ENCODE results near the gene CAMKK2.

Gene CAMKK2

DNA sequence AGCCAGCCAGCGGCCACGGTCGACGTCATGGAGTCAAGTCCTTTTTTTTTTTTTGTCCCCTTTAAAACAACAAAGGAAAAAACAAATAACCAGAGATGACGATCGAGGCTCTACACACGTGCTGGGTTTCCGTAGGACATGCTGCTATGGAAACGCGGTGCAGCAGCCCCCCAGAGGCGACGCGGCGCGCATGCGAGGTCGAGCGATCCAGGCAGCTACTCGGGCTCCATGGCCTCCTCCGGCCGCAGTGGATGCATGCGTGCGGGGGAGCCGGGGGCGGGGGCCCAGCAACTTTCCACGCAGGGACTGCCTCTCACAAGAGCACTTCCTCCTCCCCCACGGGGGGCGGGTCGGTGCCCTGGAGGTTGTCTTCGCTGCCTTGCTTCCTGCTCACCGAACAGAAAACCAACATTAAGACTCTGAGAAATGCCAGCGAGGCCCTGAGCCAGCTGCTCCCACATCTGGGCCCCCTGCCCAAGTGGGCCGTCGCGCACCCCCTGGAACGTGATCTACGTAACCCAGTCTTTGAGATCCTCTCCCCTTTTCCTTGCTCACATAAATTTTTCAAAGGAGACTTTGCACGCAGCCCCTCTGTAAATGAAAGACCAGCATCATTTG, 55.9 kb downstream of the CAMKK2 start:
- H3K79me1 ChIP-seq (replicated peaks; ENCODE audit: low read length, poor library complexity, severe bottlenecking) = no peaks in the 10 kb centered on the region
- peaks cover 18% of the 10 kb centered on the region for H3K4me1 ChIP-seq (ENCODE audit: control insufficient read depth, insufficient read depth, low read depth, low read length)
- no peak overlapping the region for H3K18ac ChIP-seq (ENCODE audit: low read depth in 1 of 2, low read length in 2 of 2)
- H2AK5ac ChIP-seq (ENCODE audit: low read length, severe bottlenecking) = no peak overlapping the region
- H3K27me3 ChIP-seq (ENCODE audit: control insufficient read depth in 1 of 2, insufficient read depth in 1 of 2, low read length in 2 of 2) = no peaks in the 10 kb centered on the region
- H2BK12ac ChIP-seq (ENCODE audit: low read length in 2 of 2) = no peak overlapping the region
- no peak overlapping the region for H2BK120ac ChIP-seq (ENCODE audit: low read depth, low read length)
- no peak overlapping the region for H3K23ac ChIP-seq (ENCODE audit: low read length in 2 of 2)
- H2BK15ac ChIP-seq (ENCODE audit: low read depth, poor library complexity, severe bottlenecking) = no peak overlapping the region
- H3K14ac ChIP-seq (ENCODE audit: low read length in 2 of 2) = no peak overlapping the region
- H3K9me3 ChIP-seq (ENCODE audit: control insufficient read depth, low read length) = no peaks in the 10 kb centered on the region
- H3K4me2 ChIP-seq (ENCODE audit: low read length, poor library complexity, severe bottlenecking) = no peak overlapping the region
- peaks cover 49 to 65% of the 10 kb centered on the region in 2 experiments for H3K36me3 ChIP-seq (ENCODE audit: control insufficient read depth in 1 of 2, insufficient read depth in 2 of 2, low read depth in 1 of 2, low read length in 2 of 2)
- 88% methylated on average over 38 of the region's 38 CpGs for WGBS
- H2BK5ac ChIP-seq (ENCODE audit: low read depth, low read length, poor library complexity, severe bottlenecking) = no peak overlapping the region
- peak overlapping the region; percentile 32 for H3K9ac ChIP-seq (ENCODE audit: low read length)
- no peak overlapping the region for H3K4ac ChIP-seq (ENCODE audit: low read depth in 1 of 2, low read length in 2 of 2)
- H3K4me3 ChIP-seq (ENCODE audit: insufficient read depth in 1 of 2, low read depth in 1 of 2, low read length in 2 of 2) = no peak overlapping the region
- H4K8ac ChIP-seq (ENCODE audit: low read length) = no peak overlapping the region
- DNase-seq = no peak
- no peak overlapping the region for H2AFZ ChIP-seq (ENCODE audit: low read depth, low read length)
- H3K27ac ChIP-seq (ENCODE audit: low read length, poor library complexity, severe bottlenecking) = no peak overlapping the region
- no peak overlapping the region for H4K91ac ChIP-seq (ENCODE audit: low read length)

GRCh38 chr12:121240062-121240420, 56.5 kb downstream of the CAMKK2 start:
- Histone ChIP-seq H3K9me3 (ENCODE audit: control insufficient read depth, low read length) (no peaks in the 10 kb centered on the region), H3K36me3 (ENCODE audit: control insufficient read depth in 1 of 2, insufficient read depth in 2 of 2, low read depth in 1 of 2, low read length in 2 of 2) (peaks cover 44 to 69% of the 10 kb centered on the region in 2 experiments), H3K9ac (ENCODE audit: low read length) (no peak overlapping the region), H2BK120ac (ENCODE audit: low read depth, low read length) (no peak overlapping the region), H2AFZ (ENCODE audit: low read depth, low read length) (no peak overlapping the region), H2BK15ac (ENCODE audit: low read depth, poor library complexity, severe bottlenecking) (no peak overlapping the region), H4K91ac (ENCODE audit: low read length) (no peak overlapping the region), H2BK5ac (ENCODE audit: low read depth, low read length, poor library complexity, severe bottlenecking) (peak overlapping the region; percentile 25), H3K4me2 (ENCODE audit: low read length, poor library complexity, severe bottlenecking) (no peak overlapping the region), H3K4me1 (ENCODE audit: control insufficient read depth, insufficient read depth, low read depth, low read length) (peaks cover 18% of the 10 kb centered on the region), H3K4ac (ENCODE audit: low read depth in 1 of 2, low read length in 2 of 2) (no peak overlapping the region), H3K27me3 (ENCODE audit: control insufficient read depth in 1 of 2, insufficient read depth in 1 of 2, low read length in 2 of 2) (no peaks in the 10 kb centered on the region), H3K79me1 (replicated peaks; ENCODE audit: low read length, poor library complexity, severe bottlenecking) (no peaks in the 10 kb centered on the region), H4K8ac (ENCODE audit: low read length) (no peak overlapping the region), H3K23ac (ENCODE audit: low read length in 2 of 2) (no peak overlapping the region), H3K18ac (ENCODE audit: low read depth in 1 of 2, low read length in 2 of 2) (no peak overlapping the region), H2BK12ac (ENCODE audit: low read length in 2 of 2) (no peak overlapping the region), H3K4me3 (ENCODE audit: insufficient read depth in 1 of 2, low read depth in 1 of 2, low read length in 2 of 2) (no peak overlapping the region), H3K14ac (ENCODE audit: low read length in 2 of 2) (no peak overlapping the region), H3K27ac (ENCODE audit: low read length, poor library complexity, severe bottlenecking) (no peak overlapping the region), H2AK5ac (ENCODE audit: low read length, severe bottlenecking) (no peak overlapping the region)
- 92% methylated on average over 7 of the region's 7 CpGs for WGBS
- no peak for DNase-seq

DNA sequence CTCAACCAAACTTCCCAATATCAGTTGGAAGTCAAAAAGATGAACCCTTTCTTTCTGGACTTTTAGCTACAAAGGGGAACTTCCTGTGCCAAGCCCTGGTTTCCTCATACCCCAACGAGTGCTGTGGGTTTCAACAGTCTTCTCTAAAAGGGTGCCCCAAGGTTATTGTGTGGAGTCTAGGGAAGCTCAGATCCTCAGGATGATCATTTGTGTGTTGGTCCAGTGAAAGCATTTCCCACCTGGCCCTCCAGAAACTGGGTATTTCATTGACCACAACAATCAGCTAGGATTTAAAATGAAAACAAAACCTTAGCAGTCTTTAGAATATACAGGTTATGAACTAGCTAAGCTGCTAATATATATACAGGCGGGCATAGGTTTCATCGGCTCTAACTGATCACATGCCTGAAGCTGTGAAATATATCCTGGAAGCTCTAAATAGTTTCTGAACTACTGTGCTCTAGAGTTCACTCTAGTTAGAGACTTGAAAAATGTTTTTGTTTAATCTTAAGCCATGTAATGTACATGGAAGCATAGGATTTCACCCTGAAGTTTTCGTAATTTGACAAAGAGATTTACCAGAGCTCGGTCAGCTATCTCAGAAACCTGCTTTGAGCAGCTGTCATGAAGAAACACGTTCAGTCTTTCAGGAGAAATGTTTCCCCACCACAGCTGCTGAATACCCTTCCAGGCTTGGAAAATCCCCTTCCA, 57.0 kb downstream of the CAMKK2 start:
- WGBS = 91% methylated on average over 6 of the region's 6 CpGs
- Histone ChIP-seq H3K27ac (ENCODE audit: low read length, poor library complexity, severe bottlenecking) (no peak overlapping the region), H3K4me1 (ENCODE audit: control insufficient read depth, insufficient read depth, low read depth, low read length) (peaks cover 18% of the 10 kb centered on the region)

DNA sequence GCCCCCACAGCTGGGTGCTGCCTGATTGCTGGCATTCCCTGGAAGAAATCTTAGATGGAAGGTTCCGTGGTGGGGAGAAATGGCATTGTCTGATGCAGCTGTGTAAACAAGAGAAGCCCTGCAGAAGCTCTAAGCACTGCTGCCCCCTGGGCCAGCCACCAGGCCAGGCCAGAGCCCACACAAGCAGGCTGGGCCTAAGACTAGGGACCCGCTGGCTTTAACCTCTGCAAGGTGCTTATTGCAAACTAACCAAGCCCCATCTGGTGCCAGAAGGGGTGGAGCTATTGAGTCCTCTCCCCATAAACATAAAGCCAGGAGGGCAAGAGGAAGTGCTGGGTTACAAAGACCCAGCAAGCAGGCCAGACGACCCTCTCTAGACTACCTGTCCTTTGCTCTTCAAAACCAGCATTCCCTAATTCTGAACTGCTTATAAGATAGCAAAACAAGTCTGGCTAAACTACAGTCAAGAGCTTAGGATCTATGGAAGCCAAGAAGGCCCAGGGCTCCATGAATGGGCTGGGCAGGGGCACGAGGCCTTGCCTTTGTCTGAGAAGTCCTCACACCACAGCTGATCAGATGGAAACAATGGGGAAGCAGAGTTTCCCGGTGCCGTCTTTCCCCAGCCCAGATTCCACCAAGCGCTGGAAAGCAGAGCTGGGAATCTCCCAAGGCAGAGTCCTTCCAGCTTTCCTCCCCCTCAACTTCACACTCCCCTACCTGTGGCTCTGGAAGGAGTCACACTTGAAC, 57.7 kb downstream of the CAMKK2 start:
- peaks cover 19% of the 10 kb centered on the region for H3K4me1 ChIP-seq (ENCODE audit: control insufficient read depth, insufficient read depth, low read depth, low read length)

More for the DNA sequence above, 57.0 kb downstream of the CAMKK2 start:
- Histone ChIP-seq H3K27me3 (ENCODE audit: control insufficient read depth in 1 of 2, insufficient read depth in 1 of 2, low read length in 2 of 2) (no peaks in the 10 kb centered on the region), H2AFZ (ENCODE audit: low read depth, low read length) (no peak overlapping the region), H3K79me1 (replicated peaks; ENCODE audit: low read length, poor library complexity, severe bottlenecking) (no peaks in the 10 kb centered on the region), H2BK5ac (ENCODE audit: low read depth, low read length, poor library complexity, severe bottlenecking) (peak overlapping the region; percentile 25), H3K4me2 (ENCODE audit: low read length, poor library complexity, severe bottlenecking) (no peak overlapping the region), H2BK120ac (ENCODE audit: low read depth, low read length) (no peak overlapping the region), H4K8ac (ENCODE audit: low read length) (no peak overlapping the region), H3K23ac (ENCODE audit: low read length in 2 of 2) (no peak overlapping the region), H2AK5ac (ENCODE audit: low read length, severe bottlenecking) (no peak overlapping the region), H2BK15ac (ENCODE audit: low read depth, poor library complexity, severe bottlenecking) (no peak overlapping the region), H2BK12ac (ENCODE audit: low read length in 2 of 2) (no peak overlapping the region), H3K18ac (ENCODE audit: low read depth in 1 of 2, low read length in 2 of 2) (no peak overlapping the region), H3K4ac (ENCODE audit: low read depth in 1 of 2, low read length in 2 of 2) (no peak overlapping the region), H4K91ac (ENCODE audit: low read length) (no peak overlapping the region), H3K14ac (ENCODE audit: low read length in 2 of 2) (no peak overlapping the region), H3K36me3 (ENCODE audit: control insufficient read depth in 1 of 2, insufficient read depth in 2 of 2, low read depth in 1 of 2, low read length in 2 of 2) (peaks cover 38 to 67% of the 10 kb centered on the region in 2 experiments), H3K4me3 (ENCODE audit: insufficient read depth in 1 of 2, low read depth in 1 of 2, low read length in 2 of 2) (no peak overlapping the region), H3K9me3 (ENCODE audit: control insufficient read depth, low read length) (no peaks in the 10 kb centered on the region), H3K9ac (ENCODE audit: low read length) (no peak overlapping the region)
- DNase-seq = no peak

More for the DNA sequence above, 57.7 kb downstream of the CAMKK2 start:
- H2BK15ac ChIP-seq (ENCODE audit: low read depth, poor library complexity, severe bottlenecking) = no peak overlapping the region
- H3K4ac ChIP-seq (ENCODE audit: low read depth in 1 of 2, low read length in 2 of 2) = no peak overlapping the region
- H2AFZ ChIP-seq (ENCODE audit: low read depth, low read length) = no peak overlapping the region
- H4K8ac ChIP-seq (ENCODE audit: low read length) = no peak overlapping the region
- no peak for DNase-seq
- H3K27me3 ChIP-seq (ENCODE audit: control insufficient read depth in 1 of 2, insufficient read depth in 1 of 2, low read length in 2 of 2) = no peaks in the 10 kb centered on the region
- H3K14ac ChIP-seq (ENCODE audit: low read length in 2 of 2) = no peak overlapping the region
- H2BK5ac ChIP-seq (ENCODE audit: low read depth, low read length, poor library complexity, severe bottlenecking) = no peak overlapping the region
- H3K9me3 ChIP-seq (ENCODE audit: control insufficient read depth, low read length) = no peaks in the 10 kb centered on the region
- H3K36me3 ChIP-seq (ENCODE audit: control insufficient read depth in 1 of 2, insufficient read depth in 2 of 2, low read depth in 1 of 2, low read length in 2 of 2) = peaks cover 33 to 66% of the 10 kb centered on the region in 2 experiments
- H3K27ac ChIP-seq (ENCODE audit: low read length, poor library complexity, severe bottlenecking) = no peak overlapping the region
- no peak overlapping the region for H3K4me2 ChIP-seq (ENCODE audit: low read length, poor library complexity, severe bottlenecking)
- WGBS = 94% methylated on average over 7 of the region's 7 CpGs
- no peak overlapping the region for H2BK120ac ChIP-seq (ENCODE audit: low read depth, low read length)
- no peaks in the 10 kb centered on the region for H3K79me1 ChIP-seq (replicated peaks; ENCODE audit: low read length, poor library complexity, severe bottlenecking)
- H3K23ac ChIP-seq (ENCODE audit: low read length in 2 of 2) = no peak overlapping the region
- no peak overlapping the region for H2AK5ac ChIP-seq (ENCODE audit: low read length, severe bottlenecking)
- H3K18ac ChIP-seq (ENCODE audit: low read depth in 1 of 2, low read length in 2 of 2) = no peak overlapping the region
- H3K9ac ChIP-seq (ENCODE audit: low read length) = no peak overlapping the region
- no peak overlapping the region for H3K4me3 ChIP-seq (ENCODE audit: insufficient read depth in 1 of 2, low read depth in 1 of 2, low read length in 2 of 2)
- no peak overlapping the region for H2BK12ac ChIP-seq (ENCODE audit: low read length in 2 of 2)
- no peak overlapping the region for H4K91ac ChIP-seq (ENCODE audit: low read length)

All from mesenchymal stem cell (in vitro differentiated cells and primary cell).